ENCODE data around the gene SNX11. TPM values are rescaled to one million over a fixed set of nuclear protein-coding genes. Genes with fewer than 3 reads are reported as not detected.

SNX11 gene
- total RNA-seq, 1 donor from 2014 or later, result 16.8 TPM

GRCh38 chr17:48110761-48111160 is 3.2 kb downstream of the SNX11 start:
- TF ChIP-seq CTCF (IDR thresholded peaks at IDR 0.05; ENCODE audit: unreplicated experiment), result no peak
- peaks cover 14% of the 10 kb centered on the region for H3K4me1 Mint-ChIP-seq (ENCODE audit: low read depth)
- H3K36me3 Mint-ChIP-seq (ENCODE audit: insufficient read depth), result peaks cover 3% of the 10 kb centered on the region
- no peak for DNase-seq (ENCODE audit: low spot score, unreplicated experiment)
- no peaks in the 10 kb centered on the region for H3K27me3 Mint-ChIP-seq
- no peak overlapping the region for H3K4me3 Mint-ChIP-seq (ENCODE audit: low read depth)
- no peaks in the 10 kb centered on the region for H3K9me3 Mint-ChIP-seq (ENCODE audit: low read depth)
- H3K27ac Mint-ChIP-seq, result peak overlapping the region; percentile 31

GRCh38 chr17:48111937-48112241 is 4.3 kb downstream of the SNX11 start:
- Mint-ChIP-seq H3K9me3 (ENCODE audit: low read depth) (no peaks in the 10 kb centered on the region), H3K27me3 (no peaks in the 10 kb centered on the region), H3K36me3 (ENCODE audit: insufficient read depth) (peaks cover 3% of the 10 kb centered on the region), H3K27ac (no peak overlapping the region), H3K4me1 (ENCODE audit: low read depth) (peaks cover 14% of the 10 kb centered on the region), H3K4me3 (ENCODE audit: low read depth) (no peak overlapping the region)
- DNase-seq (ENCODE audit: low spot score, unreplicated experiment), result no peak
- TF ChIP-seq CTCF (IDR thresholded peaks at IDR 0.05; ENCODE audit: unreplicated experiment), result no peak

- TF ChIP-seq CTCF (IDR thresholded peaks at IDR 0.05; ENCODE audit: unreplicated experiment), result no peak
- Mint-ChIP-seq H3K4me3 (ENCODE audit: low read depth) (no peak overlapping the region), H3K27me3 (no peaks in the 10 kb centered on the region), H3K27ac (no peak overlapping the region), H3K9me3 (ENCODE audit: low read depth) (no peaks in the 10 kb centered on the region), H3K4me1 (ENCODE audit: low read depth) (peaks cover 10% of the 10 kb centered on the region), H3K36me3 (ENCODE audit: insufficient read depth) (peaks cover 3% of the 10 kb centered on the region)
- DNase-seq (ENCODE audit: low spot score, unreplicated experiment), result no peak
Measured at GRCh38 chr17:48113201-48113676, 5.7 kb downstream of the SNX11 start.

GRCh38 chr17:48121923-48122664 is 14.5 kb downstream of the SNX11 start:
- DNase-seq (ENCODE audit: low spot score, unreplicated experiment), result no peak
- H3K27me3 Mint-ChIP-seq, result no peaks in the 10 kb centered on the region
- no peak for TF ChIP-seq CTCF (IDR thresholded peaks at IDR 0.05; ENCODE audit: unreplicated experiment)
- H3K27ac Mint-ChIP-seq, result no peak overlapping the region
- H3K4me3 Mint-ChIP-seq (ENCODE audit: low read depth), result no peak overlapping the region
- H3K4me1 Mint-ChIP-seq (ENCODE audit: low read depth), result no peaks in the 10 kb centered on the region
- H3K9me3 Mint-ChIP-seq (ENCODE audit: low read depth), result no peaks in the 10 kb centered on the region
- H3K36me3 Mint-ChIP-seq (ENCODE audit: insufficient read depth), result peaks cover 18% of the 10 kb centered on the region

GRCh38 chr17:48122665-48123045 is 15.1 kb downstream of the SNX11 start:
- no peak for DNase-seq (ENCODE audit: low spot score, unreplicated experiment)
- H3K36me3 Mint-ChIP-seq (ENCODE audit: insufficient read depth), result peaks cover 19% of the 10 kb centered on the region
- H3K4me1 Mint-ChIP-seq (ENCODE audit: low read depth), result no peaks in the 10 kb centered on the region
- TF ChIP-seq CTCF (IDR thresholded peaks at IDR 0.05; ENCODE audit: unreplicated experiment), result no peak
- H3K27me3 Mint-ChIP-seq, result no peaks in the 10 kb centered on the region
- no peaks in the 10 kb centered on the region for H3K9me3 Mint-ChIP-seq (ENCODE audit: low read depth)
- no peak overlapping the region for H3K27ac Mint-ChIP-seq
- H3K4me3 Mint-ChIP-seq (ENCODE audit: low read depth), result no peak overlapping the region

Data from progenitor cell of endocrine pancreas (in vitro differentiated cells).